ENCODE data around the gene GPC5.
"Not testable (repeated sequence)": the region's sequence is repeated elsewhere in the genome, so short reads cannot be mapped to it uniquely, and the experiment has no call there.

GPC5 gene

DNA sequence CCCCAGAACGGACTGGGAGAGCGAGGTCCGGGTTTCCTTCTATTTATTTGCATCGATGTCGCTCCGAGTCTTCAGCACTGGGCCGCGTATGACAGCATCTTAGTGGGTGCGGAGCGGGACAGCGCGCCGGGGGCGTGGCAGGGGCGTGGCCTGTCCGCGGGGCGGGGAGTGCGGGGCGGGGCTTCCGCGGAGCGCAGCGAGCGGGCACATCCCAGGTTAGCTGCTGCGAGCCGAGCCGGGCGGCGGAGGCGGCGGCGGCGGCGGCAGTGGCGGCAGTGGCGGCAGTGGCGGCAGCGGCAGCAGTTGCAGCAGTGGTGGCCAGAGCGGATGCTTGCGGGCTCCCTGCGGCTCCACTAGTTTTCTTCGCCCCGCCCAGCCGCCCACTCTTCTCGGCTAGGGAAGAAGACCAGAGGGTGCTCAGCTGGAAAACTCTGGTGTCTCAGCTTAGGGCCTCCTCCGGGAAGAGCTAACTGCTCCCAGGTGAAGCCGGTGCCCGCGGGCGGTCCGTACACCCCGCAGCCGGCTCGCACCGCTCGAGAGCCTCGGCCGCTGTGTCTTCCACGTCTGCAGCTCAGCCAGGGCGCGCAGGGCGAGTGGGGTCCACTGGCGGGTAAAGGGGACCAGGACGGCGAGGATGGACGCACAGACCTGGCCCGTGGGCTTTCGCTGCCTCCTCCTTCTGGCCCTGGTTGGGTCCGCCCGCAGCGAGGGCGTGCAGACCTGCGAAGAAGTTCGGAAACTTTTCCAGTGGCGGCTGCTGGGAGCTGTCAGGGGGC lies at the start of gene GPC5:
Gene GPC5, plus strand, starts transcription at position 209 of the 776 bp plus-strand sequence.
- DNase-seq (ENCODE audit: low spot score), result peak; percentile 93

- peak; percentile 94 for DNase-seq (ENCODE audit: low spot score)
These were observed 49.5 kb upstream of the GPC5 start for GRCh38 chr13:91348906-91349435.

DNA sequence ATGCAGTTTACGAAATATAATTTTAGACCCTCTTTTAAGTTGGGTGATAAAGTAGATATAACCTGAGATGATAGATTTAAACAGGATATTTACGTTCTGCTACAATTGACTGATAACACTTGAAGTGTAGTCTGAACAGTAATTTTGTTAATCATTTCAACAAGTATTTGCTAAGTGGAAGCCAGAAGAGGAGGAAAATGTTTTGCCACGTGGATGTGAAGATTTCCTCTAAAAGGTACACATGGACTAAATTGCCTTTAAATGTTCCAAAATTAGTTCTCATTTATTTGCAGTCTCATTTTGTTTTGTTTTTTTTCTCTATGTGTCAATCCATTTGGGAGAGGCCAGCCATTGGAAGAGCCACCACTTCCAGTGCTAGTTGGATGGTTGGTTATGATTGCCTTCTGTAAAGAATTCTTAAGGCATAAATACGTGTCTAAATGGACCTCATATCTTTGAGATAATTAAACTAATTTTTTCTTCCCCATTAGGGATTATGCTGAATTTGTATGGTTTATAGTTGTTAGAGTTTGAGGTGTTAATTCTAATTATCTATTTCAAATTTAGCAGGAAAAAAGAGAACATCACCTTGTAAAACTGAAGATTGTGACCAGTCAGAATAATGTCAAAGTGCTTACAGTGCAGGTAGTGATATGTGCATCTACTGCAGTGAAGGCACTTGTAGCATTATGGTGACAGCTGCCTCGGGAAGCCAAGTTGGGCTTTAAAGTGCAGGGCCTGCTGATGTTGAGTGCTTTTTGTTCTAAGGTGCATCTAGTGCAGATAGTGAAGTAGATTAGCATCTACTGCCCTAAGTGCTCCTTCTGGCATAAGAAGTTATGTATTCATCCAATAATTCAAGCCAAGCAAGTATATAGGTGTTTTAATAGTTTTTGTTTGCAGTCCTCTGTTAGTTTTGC lies 48.2 kb upstream of the GPC5 start:
- DNase-seq (ENCODE audit: low spot score), result no peak

DNA sequence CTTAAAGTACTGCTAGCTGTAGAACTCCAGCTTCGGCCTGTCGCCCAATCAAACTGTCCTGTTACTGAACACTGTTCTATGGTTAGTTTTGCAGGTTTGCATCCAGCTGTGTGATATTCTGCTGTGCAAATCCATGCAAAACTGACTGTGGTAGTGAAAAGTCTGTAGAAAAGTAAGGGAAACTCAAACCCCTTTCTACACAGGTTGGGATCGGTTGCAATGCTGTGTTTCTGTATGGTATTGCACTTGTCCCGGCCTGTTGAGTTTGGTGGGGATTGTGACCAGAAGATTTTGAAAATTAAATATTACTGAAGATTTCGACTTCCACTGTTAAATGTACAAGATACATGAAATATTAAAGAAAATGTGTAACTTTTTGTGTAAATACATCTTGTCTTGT lies 47.3 kb upstream of the GPC5 start:
- DNase-seq (ENCODE audit: low spot score), result no peak

GRCh38 chr13:91351980-91352379 lies 46.4 kb upstream of the GPC5 start:
- no peak for DNase-seq (ENCODE audit: low spot score)

DNA sequence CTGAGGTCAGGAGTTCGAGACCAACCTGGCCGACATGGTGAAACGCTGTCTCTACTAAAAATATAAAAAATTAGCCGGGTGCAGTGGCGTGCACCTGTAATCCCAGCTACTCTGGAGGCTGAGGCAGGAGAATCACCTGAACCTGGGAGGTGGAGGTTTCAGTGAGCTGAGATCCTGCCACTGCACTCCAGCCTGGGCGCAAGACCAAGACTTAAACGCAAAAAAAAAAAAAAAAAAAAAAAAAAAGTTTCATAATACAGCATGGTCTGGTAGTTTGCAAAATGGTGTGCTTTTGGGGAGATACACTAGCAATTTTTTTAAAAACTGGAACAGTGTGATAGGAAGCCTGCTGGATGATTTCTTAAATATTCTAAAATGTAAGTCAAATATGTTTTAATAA lies 45.5 kb upstream of the GPC5 start:
- not testable (repeated sequence) for DNase-seq (ENCODE audit: low spot score)

DNA sequence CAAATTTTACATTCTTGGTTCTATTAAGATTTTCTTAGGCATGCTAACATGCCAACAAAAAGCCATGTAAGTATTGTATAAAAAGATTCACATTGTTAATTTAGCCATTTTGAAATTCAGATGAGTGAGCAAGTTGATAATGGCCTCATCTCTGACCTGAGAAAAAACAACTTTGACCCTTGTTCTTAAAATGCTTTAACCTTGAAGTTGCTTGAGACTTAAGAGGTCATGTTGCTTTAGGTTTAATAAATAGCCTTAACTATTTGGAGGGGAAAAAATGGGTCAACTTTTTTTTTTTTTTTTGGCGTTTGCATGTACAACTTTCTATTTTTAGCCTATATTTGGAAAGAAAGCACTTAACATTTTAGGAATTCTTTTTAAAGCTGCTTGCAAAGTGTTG lies 44.9 kb upstream of the GPC5 start:
- DNase-seq (ENCODE audit: low spot score), result no peak

DNA sequence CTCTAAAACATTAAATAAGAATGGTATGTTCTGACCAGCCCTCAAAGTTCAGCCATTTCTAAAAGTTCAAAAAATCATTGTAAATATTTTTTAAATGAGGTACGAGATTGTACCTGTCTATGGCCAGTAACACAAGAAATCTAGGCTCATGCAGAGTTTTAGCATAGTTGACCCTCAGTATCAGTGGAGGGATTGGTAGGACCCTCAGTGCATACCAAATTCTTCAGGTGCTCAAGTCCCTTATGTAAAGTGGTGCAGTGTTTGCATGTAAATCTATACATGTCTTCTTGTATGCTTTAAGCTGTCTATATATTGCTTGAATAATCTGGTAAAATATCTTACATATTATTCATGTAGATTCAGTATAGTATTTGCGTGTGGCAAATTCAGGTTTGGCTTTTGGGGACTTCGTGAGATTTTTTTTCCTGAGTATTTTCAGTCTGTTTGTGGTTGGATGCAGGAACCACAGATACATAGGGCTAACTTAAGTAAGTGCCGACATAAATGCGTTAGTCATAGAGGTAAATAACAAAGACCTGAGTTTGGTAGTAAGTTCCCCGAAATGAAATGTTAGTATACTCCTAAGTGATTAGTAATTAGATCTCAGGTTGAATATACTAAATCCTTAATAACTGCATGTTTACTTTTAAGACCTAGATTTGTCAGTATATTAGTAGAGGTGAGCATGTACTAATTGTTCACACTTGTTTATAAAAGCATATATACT lies 43.2 kb upstream of the GPC5 start:
- DNase-seq (ENCODE audit: low spot score), result no peak

DNA sequence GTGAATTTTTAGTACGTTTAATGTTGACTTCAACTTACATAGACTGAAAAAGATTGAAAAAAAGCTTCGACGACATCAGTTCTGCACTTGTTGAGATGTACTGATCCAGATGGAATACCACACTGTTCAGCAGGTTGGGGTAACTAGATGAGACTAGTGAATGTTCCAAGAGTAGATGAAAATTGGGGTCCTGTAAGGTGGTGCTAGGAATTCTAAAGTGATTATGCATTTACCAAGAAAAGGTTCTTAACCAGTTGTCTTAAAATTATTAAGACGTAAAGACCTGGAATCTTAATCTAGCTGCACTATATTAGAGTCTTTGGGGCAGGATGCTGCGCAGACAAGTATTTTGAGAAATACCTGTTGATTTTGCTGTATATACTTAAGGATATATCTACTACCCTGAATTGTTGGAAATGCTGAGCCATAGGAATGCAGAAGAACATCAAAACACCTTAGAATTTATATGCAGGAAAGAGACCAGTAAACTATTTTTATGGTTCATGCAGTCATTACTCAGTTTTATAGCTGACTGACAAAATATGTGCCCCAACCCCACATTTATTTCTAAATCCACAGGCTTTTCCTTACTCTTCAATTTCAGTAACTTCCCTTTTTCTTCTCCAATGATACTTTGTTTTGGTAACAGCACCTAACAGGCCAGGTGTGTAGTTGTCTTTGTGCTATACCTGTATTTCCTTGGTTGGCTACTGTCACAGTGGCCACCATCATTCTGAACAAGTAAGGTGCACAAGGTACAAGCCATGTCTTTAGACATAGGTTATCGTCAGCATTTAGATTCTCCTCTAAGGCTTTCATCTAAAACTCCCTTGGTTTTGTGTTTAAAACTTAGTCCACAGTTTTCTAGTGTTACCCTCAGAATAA lies 42.4 kb upstream of the GPC5 start:
- no peak for DNase-seq (ENCODE audit: low spot score)

GRCh38 chr13:91356919-91357612 lies 41.4 kb upstream of the GPC5 start:
- no peak for DNase-seq (ENCODE audit: low spot score)

DNA sequence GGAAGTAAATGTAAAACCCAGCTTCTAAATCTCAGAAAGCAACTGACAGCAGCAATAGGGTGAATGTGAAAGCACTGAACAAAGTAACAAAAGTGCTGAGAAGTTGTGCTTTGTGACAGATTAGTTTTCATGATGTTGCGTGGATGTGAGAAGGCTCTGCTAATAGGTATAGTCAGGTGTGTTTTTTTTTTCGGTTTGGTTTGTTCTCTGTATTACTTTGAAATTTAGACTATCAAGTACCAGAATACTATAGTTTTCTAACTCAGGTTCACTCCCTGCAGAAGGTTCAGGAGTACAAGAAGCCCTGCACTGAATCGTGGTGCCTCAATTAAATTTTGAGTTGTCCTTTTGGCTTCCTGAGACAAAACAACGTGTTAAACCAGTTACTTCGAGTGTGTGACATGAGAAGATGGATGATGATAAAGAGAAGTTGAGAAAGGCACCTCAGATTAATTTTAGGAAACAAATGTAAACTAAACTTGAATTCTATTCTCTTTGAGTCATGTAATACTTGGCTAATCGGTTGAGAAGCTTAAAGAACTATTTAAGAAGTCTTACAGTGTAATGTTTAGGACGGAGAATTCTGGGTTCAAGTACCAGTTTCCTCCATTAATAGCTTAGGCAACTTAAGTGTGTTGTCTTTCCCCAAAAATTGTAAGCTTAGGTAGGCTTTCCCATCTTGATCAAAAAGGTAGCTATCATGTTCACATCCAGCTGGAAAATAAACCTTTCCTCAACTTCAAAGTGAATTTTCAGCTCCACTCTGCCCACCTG lies 40.6 kb upstream of the GPC5 start:
- no peak for DNase-seq (ENCODE audit: low spot score)

- no peak for DNase-seq (ENCODE audit: low spot score)
These were observed 40.0 kb upstream of the GPC5 start for GRCh38 chr13:91358387-91358782.

- no peak for DNase-seq (ENCODE audit: low spot score)
These were observed 39.3 kb upstream of the GPC5 start for GRCh38 chr13:91359111-91359510.

DNA sequence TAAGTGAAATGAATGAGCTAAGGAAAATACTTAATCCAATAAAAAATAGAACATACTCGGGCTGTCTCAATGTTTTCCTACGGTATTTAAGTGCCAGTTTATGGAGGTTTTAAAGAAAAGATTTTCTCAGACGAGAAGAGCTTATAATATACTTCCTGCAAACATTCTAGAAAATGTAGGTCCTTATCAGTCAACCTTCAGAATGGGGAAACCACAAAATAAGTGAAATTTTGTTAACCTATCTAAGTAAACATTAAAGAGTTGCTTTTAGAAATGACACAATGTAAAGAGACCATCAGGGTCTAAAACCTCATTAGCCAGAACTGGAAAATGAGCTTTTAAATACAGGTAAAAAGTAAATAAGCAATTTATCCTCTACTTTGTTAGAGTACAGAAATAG lies 38.8 kb upstream of the GPC5 start:
- no peak for DNase-seq (ENCODE audit: low spot score)

- DNase-seq (ENCODE audit: low spot score), result no peak
These were observed 38.1 kb upstream of the GPC5 start for GRCh38 chr13:91360246-91360751.

GRCh38 chr13:91361755-91362271 lies 36.6 kb upstream of the GPC5 start:
- DNase-seq (ENCODE audit: low spot score), result no peak

DNA sequence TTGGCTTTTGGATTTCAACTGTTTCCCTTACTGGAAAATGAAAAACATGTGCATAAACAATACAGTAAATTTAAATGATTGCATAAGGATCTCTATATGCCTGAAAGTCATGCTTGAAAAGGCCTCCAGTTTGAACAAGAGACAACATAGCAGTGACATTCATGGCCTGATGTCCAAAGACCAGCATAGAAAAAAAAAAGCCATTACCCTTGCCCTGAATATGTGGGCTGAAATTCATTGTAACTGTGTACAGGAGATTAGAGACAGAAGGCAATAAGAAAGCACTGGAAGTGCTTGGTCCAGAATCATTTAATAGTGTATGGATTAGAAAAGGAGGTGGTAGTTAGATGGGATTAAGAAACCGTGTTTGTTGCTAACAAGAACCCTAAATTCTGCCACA lies 35.5 kb upstream of the GPC5 start:
- no peak for DNase-seq (ENCODE audit: low spot score)

- no peak for DNase-seq (ENCODE audit: low spot score)
These were observed 30.3 kb upstream of the GPC5 start for GRCh38 chr13:91368101-91368500.

DNA sequence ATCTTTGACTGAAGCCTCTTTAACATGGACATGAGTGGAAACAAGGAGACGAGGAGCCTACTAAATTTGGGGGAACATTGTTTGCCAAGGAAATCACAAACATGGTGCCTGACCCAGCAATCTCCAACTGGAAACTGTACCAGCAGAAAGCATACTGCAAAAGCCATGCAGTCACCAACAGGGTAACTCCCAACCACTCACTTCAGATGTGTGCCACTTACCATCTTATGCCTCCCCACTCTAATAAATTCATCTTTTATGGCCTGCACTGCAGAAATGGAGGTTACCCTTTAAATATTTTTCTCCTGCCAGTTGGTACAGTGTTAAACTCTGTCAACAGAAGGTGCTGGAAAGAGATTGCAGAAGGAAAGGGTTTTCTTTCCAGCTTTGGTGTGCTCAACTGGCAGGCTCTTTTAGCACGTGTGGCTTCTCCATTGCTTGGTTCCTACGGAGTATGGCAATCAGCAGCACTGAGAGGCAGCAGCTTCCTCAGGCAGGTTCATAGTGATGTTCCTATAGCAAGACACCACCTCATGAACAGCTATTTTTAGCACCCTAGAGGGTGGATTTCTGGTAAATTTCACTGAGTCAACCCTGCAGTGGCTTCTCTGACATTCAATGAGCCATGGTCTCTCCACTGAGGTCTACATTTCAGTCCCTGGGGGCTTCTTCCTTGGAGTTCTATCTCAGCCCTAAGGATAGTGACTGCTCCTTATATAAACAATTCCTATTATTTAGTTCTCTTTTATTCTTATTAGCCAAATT lies 29.6 kb upstream of the GPC5 start:
- DNase-seq (ENCODE audit: low spot score), result no peak
